NB4 (cell line): ENCODE measurements around the gene RIPK4.

ENCODE experiments used
- CTCF ChIP-seq: IDR thresholded peaks from one replicate; pipeline ENCODE4 v1.5.1; 2012; ENCODE audit warnings: low read depth, low read length
- MYC ChIP-seq: IDR thresholded peaks from 2 replicates; pipeline ENCODE4 v1.6.1; 2011; ENCODE audit warnings: low read depth, low read length
- POLR2A ChIP-seq: IDR thresholded peaks from 2 replicates; pipeline ENCODE4 v1.6.1; 2011; ENCODE audit warnings: mild to moderate bottlenecking; ENCODE audit not compliant: insufficient read length; ENCODE audit errors: extremely low read depth
- TF ChIP-seq, protein P1 (sequence below): IDR thresholded peaks from 2 replicates; pipeline ENCODE4 v1.6.1; 2011; ENCODE audit warnings: low read depth, low read length

DNA sequence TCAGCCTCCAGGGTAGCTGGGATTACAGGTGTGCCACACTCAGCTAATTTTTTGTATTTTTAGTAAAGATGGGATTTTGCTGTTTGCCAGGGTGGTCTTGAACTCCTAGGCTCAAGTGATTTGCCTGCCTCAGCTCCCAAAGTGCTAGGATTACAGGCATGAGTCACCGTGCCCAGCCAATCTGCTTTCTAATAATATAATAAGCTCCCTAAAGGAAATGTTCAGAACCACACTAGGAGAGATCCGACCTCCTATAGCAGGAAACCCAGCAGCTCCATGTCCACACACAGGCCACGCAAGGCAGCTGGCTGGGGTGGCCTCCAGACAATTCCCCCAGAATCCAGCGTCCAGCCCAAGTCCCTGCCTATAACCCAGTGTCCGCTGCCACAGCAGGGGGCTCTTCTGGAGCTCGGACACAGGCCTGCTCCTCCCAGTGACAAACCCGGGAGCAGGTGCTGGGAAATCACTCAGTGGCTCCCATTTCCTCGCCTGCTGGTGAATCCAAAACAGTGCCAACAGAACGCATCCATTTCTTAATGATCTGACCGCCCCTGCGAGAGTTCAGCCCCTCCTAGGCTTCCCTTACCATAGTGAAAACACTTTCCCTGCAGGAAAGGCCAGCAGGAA is 7.5 kb downstream of the RIPK4 start:
- TF ChIP-seq CTCF (no peak), POLR2A (no peak), MYC (no peak)
- TF ChIP-seq, protein P1, sequence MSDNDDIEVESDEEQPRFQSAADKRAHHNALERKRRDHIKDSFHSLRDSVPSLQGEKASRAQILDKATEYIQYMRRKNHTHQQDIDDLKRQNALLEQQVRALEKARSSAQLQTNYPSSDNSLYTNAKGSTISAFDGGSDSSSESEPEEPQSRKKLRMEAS = no peak
